GM10847 (cell line): Measurements from ENCODE around the gene CRIP3.

ENCODE experiments used
- POLR2A ChIP-seq: IDR thresholded peaks from 2 replicates; pipeline ENCODE4 v1.6.1; 2011; ENCODE audit not compliant: insufficient read length; ENCODE audit errors: extremely low read depth

Gene CRIP3

GRCh38 chr6:43269273-43270007 lies 39.2 kb downstream of the CRIP3 start:
- no peak for TF ChIP-seq POLR2A

- TF ChIP-seq POLR2A = no peak
These were observed 39.8 kb downstream of the CRIP3 start for GRCh38 chr6:43268782-43269272.

GRCh38 chr6:43268355-43268700 lies 40.3 kb downstream of the CRIP3 start:
- TF ChIP-seq POLR2A = no peak

GRCh38 chr6:43267619-43268354 lies 40.8 kb downstream of the CRIP3 start:
- no peak for TF ChIP-seq POLR2A

- TF ChIP-seq POLR2A = no peak
These were observed 43.1 kb downstream of the CRIP3 start for GRCh38 chr6:43265564-43265963.

- no peak for TF ChIP-seq POLR2A
These were observed 44.0 kb downstream of the CRIP3 start for GRCh38 chr6:43264599-43265145.

GRCh38 chr6:43263314-43264178 lies 45.1 kb downstream of the CRIP3 start:
- TF ChIP-seq POLR2A = no peak

- no peak for TF ChIP-seq POLR2A
These were observed 45.8 kb downstream of the CRIP3 start for GRCh38 chr6:43262780-43263313.

- no peak for TF ChIP-seq POLR2A
These were observed 46.4 kb downstream of the CRIP3 start for GRCh38 chr6:43262000-43262779.

GRCh38 chr6:43261198-43261597 lies 47.4 kb downstream of the CRIP3 start:
- TF ChIP-seq POLR2A = no peak

GRCh38 chr6:43260791-43261190 lies 47.8 kb downstream of the CRIP3 start:
- TF ChIP-seq POLR2A = no peak

- no peak for TF ChIP-seq POLR2A
These were observed 49.6 kb downstream of the CRIP3 start for GRCh38 chr6:43258807-43259686.

GRCh38 chr6:43258180-43258579 lies 50.4 kb downstream of the CRIP3 start:
- no peak for TF ChIP-seq POLR2A
